Fibroblast of mammary gland (primary cell): ENCODE data around the gene FHAD1.
A peak's percentile ranks its signal among the peaks of the same experiment; 100 is the strongest.

Experiments used
- DNase-seq: peaks from one replicate; pipeline ENCODE4 v3.0.0-alpha.2; 2010; ENCODE audit warnings: low read depth
- H3K4me3 ChIP-seq: 2 replicates; pipeline ENCODE4 v1.5.1; 2011; ENCODE audit warnings: low read depth, mild to moderate bottlenecking, low read length, moderate library complexity; ENCODE audit not compliant: control insufficient read depth
- TF ChIP-seq, protein P1 (sequence below): conservative IDR thresholded peaks from 2 replicates; pipeline ENCODE4 v1.5.1; 2011; ENCODE audit warnings: low read depth, low read length, inconsistent platforms; ENCODE audit not compliant: control insufficient read depth, insufficient read depth

Gene FHAD1

DNA sequence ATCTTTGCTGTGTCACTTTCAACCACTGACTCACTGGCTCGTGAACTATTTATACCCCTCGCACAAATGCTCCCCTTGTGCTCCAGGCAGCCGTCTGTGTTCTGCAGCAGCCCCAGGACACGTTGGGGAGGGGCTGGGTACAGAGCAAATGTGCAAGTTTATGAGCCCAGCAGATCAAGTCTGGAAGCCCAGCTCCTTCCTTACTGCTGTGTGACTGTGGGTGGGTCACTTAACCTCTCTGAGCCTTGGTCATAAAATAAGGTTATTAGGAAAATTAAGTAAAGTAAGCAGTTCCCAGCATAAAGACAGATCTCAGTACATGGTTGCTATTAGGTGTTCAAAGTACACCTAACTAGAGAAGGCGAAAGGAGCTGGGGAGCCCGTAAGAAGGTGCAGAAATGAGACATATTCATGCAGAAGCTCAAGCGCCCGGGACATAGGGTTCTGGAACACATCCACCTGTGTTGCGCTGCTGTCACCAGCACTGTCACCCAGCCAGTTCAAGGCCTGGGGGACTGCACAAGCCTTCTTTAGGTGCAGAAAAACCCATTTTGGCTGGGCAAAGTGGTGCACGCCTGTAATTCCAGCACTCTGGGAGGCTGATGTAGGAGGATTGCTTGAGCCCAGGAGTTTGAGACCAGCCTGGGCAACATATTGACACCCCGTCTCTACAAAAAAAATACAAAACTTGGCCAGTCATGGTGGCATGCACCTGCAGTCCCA is 176.5 kb downstream of the FHAD1 start:
- TF ChIP-seq, protein P1, sequence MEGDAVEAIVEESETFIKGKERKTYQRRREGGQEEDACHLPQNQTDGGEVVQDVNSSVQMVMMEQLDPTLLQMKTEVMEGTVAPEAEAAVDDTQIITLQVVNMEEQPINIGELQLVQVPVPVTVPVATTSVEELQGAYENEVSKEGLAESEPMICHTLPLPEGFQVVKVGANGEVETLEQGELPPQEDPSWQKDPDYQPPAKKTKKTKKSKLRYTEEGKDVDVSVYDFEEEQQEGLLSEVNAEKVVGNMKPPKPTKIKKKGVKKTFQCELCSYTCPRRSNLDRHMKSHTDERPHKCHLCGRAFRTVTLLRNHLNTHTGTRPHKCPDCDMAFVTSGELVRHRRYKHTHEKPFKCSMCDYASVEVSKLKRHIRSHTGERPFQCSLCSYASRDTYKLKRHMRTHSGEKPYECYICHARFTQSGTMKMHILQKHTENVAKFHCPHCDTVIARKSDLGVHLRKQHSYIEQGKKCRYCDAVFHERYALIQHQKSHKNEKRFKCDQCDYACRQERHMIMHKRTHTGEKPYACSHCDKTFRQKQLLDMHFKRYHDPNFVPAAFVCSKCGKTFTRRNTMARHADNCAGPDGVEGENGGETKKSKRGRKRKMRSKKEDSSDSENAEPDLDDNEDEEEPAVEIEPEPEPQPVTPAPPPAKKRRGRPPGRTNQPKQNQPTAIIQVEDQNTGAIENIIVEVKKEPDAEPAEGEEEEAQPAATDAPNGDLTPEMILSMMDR: no peak
- no peak overlapping the region for H3K4me3 ChIP-seq
- DNase-seq: no peak

DNA sequence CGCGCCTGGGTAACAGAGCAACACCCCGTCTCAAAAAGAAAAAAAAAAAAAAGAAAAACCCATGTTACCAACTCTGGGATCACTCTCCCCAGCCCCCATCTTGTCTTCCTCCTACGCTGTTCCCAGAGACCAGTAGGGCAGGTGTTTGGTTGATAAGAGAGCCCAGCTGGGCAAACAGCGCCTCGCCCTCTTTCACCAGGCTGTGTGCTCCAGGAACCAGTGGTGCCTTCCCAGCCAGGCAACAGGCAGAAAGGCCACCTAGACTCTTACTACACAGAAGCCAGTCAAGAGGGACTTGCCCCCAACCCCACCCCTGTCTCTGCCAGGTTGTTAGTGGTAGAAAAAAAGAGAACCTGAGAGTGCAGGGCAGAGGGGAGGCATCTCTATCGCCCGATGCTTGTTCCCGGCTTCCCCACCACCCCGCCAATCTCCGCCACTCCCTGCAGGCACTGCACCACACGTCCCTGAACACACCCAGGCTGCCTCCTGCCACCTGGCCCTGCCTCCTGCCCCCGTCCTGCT is 177.2 kb downstream of the FHAD1 start:
- DNase-seq: no peak
- no peak overlapping the region for H3K4me3 ChIP-seq
- TF ChIP-seq, protein P1: no peak

DNA sequence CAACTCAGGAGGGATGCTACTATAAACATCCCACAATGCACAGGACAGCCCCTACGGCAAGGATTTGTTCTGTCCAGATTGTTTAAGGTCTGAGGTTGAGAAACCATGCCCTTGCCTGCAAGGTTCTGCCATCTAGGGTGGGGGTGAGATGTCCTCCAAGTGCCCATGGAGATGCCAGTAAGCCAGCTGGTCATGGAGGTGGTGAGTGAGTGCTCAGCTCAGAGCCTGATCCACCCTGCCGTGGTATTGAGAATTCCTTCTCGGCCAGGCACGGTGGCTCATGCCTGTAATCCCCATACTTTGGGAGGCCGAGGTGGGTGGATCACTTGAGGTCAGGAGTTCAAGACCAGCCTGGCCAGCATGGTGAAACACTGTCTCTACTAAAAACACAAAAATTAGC is 178.0 kb downstream of the FHAD1 start:
- DNase-seq: no peak
- TF ChIP-seq, protein P1: no peak
- H3K4me3 ChIP-seq: no peak overlapping the region

DNA sequence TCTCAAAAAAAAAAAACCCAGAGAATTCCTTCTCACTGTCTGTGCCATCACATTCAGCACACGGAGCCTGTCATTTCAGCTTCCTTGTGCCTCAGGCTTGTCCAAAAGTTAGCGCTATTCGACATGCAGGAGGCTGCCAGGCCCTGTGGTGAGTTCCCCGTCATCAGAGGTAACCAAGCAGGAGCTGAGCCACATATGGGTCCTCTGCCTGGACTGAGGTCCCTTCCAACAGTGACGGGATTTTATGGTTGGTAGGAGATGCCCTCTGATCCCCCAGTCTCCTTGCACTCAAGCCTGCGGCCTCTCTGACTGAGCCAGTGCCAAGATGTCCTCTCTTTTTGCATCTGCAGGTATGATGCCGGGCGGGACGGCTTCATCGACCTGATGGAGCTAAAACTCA is 178.5 kb downstream of the FHAD1 start:
- no peak overlapping the region for H3K4me3 ChIP-seq
- DNase-seq: no peak
- TF ChIP-seq, protein P1: no peak

DNA sequence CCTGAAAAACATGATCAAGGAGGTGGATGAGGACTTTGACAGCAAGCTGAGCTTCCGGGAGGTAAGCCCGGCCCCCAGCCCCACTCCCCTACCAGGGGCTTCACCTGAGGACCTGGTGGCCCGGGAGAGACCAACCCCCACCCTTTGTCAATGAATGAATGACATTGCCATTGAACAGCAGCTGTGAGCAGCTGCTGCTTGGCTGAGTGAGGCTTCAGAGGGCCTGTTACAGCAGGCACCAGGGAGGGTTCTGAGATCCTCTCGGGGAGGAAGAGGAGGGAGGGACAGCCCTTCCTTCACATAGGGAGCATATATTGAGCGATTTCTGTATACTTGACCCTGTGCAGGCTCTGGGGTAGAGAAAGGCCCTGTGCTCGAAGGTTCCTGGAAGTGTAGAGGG is 178.9 kb downstream of the FHAD1 start:
- no peak overlapping the region for H3K4me3 ChIP-seq
- DNase-seq: no peak
- TF ChIP-seq, protein P1: no peak

DNA sequence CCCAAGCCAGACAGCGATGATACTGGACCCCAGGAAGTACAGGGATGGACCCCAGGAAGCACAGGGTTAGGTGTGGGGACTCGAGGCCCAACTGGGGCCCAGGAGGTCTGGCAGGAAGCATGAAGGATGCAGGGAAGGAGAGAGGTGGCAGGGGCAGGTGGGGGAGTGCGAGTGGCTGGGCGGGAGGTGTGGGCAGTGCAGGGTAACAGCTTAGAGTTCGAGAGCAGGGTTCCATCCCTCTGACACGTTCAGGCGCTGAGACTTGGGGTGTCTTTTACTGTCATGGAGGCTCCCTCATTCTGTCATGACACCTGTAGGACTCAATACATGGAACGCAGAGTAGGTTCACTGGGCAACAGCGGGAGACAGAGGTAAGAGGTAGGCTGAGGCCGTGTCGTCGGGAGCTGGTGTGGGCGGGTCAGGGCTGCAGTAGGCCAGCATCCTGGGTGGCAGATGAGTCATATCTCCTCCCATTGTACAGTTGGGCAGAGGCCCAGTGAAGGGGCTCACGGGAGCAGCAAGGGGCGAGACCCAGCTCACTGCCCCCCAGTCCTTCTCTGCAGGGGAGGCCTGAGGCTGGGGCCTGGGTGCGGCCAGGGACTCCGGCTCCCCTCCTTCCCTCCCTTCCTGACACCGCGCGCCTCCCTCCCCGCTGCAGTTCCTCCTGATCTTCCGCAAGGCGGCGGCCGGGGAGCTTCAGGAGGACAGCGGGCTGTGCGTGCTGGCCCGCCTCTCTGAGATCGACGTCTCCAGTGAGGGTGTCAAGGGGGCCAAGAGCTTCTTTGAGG is 179.7 kb downstream of the FHAD1 start:
- TF ChIP-seq, protein P1: peak; percentile 32
- DNase-seq: peak; percentile 69
- H3K4me3 ChIP-seq: no peak overlapping the region
